ENCODE data around the gene PI4KA. TPM values are rescaled to one million over a fixed set of nuclear protein-coding genes. Genes with fewer than 3 reads are reported as not detected.

Gene PI4KA
- total and polyA plus RNA-seq, 2 of the 13 experiments (the other 11 are each of a cell fraction or from before 2014, with no cell fraction given): 27.4 to 56.4 TPM

- H3K36me3 ChIP-seq (replicated peaks in 1 of 2; ENCODE audit: control insufficient read depth in 1 of 2, insufficient read depth in 2 of 2, low read length in 2 of 2): peaks cover 5 to 48% of the 10 kb centered on the region in 2 experiments; a peak in 3 of 5 replicates
- no peak overlapping the region for H3K9ac ChIP-seq (ENCODE audit: insufficient read depth, low read depth, low read length)
- H3K27me3 ChIP-seq (ENCODE audit: control insufficient read depth in 1 of 2, insufficient read depth in 2 of 2, low read length in 2 of 2): no peaks in the 10 kb centered on the region
- no peak overlapping the region for H3K4me3 ChIP-seq (replicated peaks in 1 of 3; ENCODE audit: insufficient read depth in 1 of 3, low read depth in 2 of 3, low read length in 3 of 3)
- H2AFZ ChIP-seq (ENCODE audit: low read length): no peak overlapping the region
- no peaks in the 10 kb centered on the region for H3K9me3 ChIP-seq (ENCODE audit: low read length)
- ChIA-PET CTCF (ENCODE audit: low intra/inter-chr PET ratio, low total read pairs) (no interaction called here), POLR2A (no interaction called here)
- no peak for FAIRE-seq
- DNase-seq (ENCODE audit: low spot score): no peak
- no peak for ATAC-seq
- H3K4me2 ChIP-seq (ENCODE audit: low read depth, low read length): no peak overlapping the region
- H3K4me1 ChIP-seq (ENCODE audit: insufficient read depth, low read length): no peaks in the 10 kb centered on the region
- 93% methylated on average over 9 of the region's 9 CpGs for WGBS (ENCODE audit: low lambda C conversion rate)
- in situ Hi-C loops (cut with HindIII; ENCODE audit: extremely low pct_ligation_motif_present, low pct_unique_long_range_greater_than_20kb): no loop called here
- no peaks in the 10 kb centered on the region for H3K79me2 ChIP-seq (ENCODE audit: insufficient read depth, low read length)
- H3K27ac ChIP-seq (ENCODE audit: extremely low read length, insufficient read depth, low read length): no peak overlapping the region
- intact Hi-C loops (cut with micrococcal nuclease; ENCODE audit: unreplicated experiment): no loop called here
- BruUV-seq (replicated peaks): no TSS peak
- no peaks in the 10 kb centered on the region for H4K20me1 ChIP-seq (ENCODE audit: insufficient read depth, low read length)
- no peak for TF ChIP-seq RNF2 (conservative IDR thresholded peaks at IDR 0.05; ENCODE audit: low read depth)
- TF ChIP-seq SMARCC2 (IDR thresholded peaks at IDR 0.05): no peak
- no peak for TF ChIP-seq AFF4 (CRISPR knock-in tag; IDR thresholded peaks at IDR 0.05)
- TF ChIP-seq HNF4A (CRISPR knock-in tag; IDR thresholded peaks at IDR 0.05): no peak
- TF ChIP-seq FOXP1 (IDR thresholded peaks at IDR 0.05): no peak
- no peak for TF ChIP-seq FOXP1 (CRISPR knock-in tag; IDR thresholded peaks at IDR 0.05)
- no peak for TF ChIP-seq EP300 (IDR thresholded peaks at IDR 0.05; ENCODE audit: low read depth in 2 of 2, low read length in 2 of 2)
- TF ChIP-seq EP300 (CRISPR knock-in tag; IDR thresholded peaks at IDR 0.05; ENCODE audit: borderline replicate concordance): no peak
- no peak for TF ChIP-seq TERF1 (CRISPR knock-in tag; IDR thresholded peaks at IDR 0.05)
- no peak for TF ChIP-seq TRAFD1 (CRISPR knock-in tag; IDR thresholded peaks at IDR 0.05; ENCODE audit: borderline replicate concordance)
- TF ChIP-seq ATF5 (CRISPR knock-in tag; IDR thresholded peaks at IDR 0.05; ENCODE audit: low read depth): no peak
- TF ChIP-seq ZBTB44 (CRISPR knock-in tag; IDR thresholded peaks at IDR 0.05): no peak
- TF ChIP-seq SMAD9 (CRISPR knock-in tag; IDR thresholded peaks at IDR 0.05): no peak
- no peak for TF ChIP-seq ZFP90 (CRISPR knock-in tag; IDR thresholded peaks at IDR 0.05; ENCODE audit: borderline replicate concordance)
- no peak for TF ChIP-seq SP140L (CRISPR knock-in tag; IDR thresholded peaks at IDR 0.05; ENCODE audit: borderline replicate concordance)
Measured at GRCh38 chr22:20748731-20749428, 109.7 kb downstream of the PI4KA start.

All from HepG2 (cell line).